ENCODE results near the gene DNAJB5. TPM values are rescaled to one million over a fixed set of nuclear protein-coding genes. Genes with fewer than 3 reads are reported as not detected.
A peak's percentile ranks its signal among the peaks of the same experiment; 100 is the strongest.

DNAJB5 gene
- total RNA-seq, 1 experiment from 2014 or later, result 23.1 TPM

DNA sequence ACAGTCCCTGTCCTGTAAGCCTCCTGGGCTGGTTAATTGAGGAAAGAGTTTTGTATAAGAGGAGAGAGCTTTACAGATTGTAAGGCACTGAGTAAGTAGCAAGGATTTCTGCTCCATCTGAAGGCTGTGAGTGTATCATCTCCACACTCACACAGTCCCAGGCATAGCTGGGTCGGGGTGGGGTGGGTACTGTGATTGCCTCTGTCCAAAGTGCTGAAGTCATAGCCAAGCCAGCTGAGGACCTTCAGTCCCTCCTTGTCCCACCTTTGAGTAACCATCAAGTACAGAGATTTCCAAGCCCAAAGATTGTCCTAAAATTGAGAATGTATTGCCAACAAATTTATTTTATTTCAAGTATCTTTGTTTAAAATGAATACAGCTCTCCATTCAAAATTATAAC lies 5.5 kb upstream of the DNAJB5 start:
- peak; percentile 35 for DNase-seq (ENCODE audit: low read depth)

DNA sequence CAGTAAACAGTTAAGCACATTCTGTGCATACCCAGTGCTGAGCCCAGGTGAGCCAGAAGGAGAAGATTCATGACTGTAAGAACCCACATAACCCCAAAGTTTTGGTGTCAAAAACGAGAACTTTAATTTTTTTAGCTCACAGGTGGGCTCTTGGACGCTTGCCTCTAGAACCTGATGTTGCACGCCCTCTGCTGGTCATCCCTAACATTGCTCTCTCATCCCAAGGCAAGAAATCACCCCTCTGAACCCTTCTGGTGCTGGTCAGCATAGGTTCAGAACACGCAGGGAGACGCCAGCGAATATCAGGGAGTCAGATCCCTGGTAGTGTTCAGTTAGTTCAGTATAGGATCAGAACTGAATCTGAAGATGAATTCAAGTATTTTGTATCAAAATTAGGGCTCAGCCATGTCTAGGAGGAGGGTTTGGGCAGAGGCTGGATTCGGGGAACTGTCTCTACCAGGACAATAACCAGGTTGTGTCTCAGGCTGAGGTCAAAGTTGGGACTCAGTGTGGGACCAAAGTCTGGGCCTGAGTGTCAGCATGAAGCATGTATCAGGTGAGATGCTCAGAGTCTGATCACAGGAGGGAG lies 4.1 kb upstream of the DNAJB5 start:
- peak; percentile 61 for DNase-seq (ENCODE audit: low read depth)

GRCh38 chr9:34986540-34987047 lies 3.0 kb upstream of the DNAJB5 start:
- DNase-seq (ENCODE audit: low read depth), result peak; percentile 56

DNA sequence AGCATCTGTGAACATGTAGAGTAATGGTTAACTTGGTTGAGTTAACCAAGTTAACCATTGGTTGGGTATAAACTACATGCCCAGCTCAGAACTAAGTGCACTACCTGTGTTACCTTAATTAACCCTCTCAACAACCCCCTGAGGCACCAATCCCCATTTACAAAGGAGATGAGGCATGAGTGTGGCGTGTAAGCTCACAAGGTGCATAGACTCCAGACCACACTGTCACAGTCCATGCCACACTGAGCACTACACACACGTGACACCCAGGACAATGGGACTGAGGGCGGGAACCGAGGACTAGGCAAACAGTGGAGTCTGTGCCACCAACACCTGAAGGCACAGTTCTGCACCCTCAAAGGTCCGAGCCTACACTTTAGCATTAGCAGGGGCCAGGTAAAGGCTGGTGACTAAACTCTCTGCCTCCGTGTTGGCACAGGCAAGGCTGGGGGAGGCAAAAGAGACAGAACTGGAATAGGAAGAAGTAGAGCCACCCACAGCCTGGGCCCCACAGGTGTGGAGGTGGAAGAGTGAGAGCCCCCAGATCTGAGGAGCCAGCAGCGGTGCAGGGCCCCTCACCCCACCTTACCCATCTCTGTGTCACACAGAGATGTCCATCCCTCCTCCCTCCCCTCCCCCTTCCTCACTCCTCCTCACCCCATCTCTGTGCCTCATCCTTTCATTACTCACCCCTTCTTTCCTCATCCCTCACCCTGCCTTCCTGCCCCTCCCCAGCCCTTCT lies 2.2 kb upstream of the DNAJB5 start:
- no peak for DNase-seq (ENCODE audit: low read depth)

DNA sequence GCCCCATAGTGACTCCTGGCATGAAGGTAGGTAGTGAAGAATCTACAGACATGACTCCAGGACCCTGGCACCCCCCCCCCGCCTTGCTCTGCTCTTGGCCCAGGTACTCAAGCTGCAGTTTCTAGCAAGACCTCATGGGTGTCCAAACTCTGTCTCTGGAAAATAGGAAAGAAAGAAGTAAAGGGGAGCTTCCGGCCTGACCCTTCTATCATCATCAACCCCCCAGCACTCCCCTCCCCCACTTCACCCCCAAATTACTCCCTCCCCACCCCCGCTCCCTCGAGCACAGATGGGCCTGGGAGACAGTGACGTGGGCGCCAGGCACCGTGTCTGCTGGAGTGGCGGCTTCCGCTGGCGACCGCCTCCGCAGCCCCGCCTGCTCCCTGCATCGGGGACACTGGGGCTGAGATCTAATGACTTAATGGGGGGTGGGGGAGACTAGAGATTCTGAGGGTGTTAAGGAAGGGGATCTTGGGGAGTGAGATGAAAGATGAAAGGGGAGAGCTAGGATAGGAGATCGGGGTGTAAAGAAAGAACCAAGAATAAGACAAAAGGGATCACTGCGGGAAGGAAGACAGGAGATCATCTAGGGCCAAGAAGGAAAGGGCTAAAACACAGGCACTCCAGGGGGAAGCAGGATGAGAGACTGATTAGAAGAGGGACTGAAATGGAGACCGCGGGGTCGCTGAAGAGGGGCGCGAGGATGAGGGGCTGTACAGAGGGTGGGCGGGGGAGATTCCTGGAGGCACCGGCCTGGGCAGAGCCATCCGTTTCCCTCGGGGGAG lies 1.1 kb upstream of the DNAJB5 start:
- no peak for DNase-seq (ENCODE audit: low read depth)

DNA sequence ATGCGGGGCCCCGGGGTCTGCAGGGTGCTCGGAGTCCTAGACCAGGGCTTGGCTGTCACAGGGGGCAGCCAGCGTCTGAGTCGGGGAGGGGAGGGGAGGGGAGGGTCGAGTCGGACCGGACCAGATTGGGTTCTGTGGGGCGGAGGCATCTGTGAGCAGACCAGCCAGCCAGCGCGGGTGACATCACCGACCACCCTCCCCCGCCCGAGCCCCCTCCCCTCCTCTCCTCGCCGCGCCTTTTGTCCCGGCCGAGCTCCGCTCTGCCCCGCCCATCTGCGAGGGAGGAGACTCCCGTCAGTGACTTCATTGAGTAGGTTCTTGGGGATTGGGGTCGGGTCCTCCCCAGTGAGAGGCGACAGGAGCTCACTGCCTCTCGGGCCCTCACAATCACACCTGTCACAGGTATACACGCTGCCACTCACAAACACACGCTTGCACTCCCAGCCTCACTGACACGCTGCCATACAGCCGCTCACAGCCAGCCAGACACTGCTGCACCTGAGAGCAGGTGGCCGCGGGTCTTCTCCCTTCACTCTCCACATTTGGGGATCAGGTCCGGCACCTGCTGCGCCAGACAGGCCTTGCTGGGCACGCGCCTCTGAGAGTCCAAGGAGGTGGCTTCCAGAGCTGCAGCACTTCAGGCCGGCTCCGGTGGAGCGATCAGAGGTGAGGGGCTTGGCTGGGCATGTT lies 546 bp downstream of the DNAJB5 start:
- DNase-seq (ENCODE audit: low read depth), result peak; percentile 53

DNA sequence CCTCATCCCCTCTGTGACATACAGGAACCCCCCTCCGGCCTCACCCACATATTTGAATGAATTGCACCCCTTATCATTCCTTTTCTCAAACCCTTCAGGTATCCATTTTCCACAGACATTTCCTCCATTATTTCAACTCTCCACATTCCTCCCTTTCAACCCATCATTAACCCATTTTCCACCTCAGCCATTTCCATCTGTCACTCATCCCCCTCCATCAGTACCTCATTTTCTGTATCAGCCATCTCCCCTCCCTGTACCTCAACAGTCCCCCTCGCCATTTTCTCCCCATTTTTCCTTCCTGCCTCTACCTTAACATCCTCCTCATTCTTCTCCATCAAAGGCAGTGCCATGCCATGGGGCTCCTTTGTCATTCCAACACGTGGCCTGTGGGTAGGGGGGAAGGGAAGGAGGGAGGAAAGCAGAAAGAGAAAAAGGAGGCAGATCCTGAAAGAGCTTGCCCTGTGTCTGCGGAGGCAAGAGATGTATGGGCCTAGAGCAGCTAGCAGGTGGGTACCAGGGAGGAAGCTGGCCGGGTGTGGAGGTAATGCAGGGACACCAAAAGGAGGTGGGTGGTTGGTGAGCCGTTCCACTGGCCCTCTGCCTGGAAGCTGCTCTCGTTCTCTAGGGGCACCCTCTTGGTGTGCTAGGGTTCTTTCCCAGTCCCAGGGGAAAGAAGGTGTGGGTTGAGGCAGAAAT lies 1.5 kb downstream of the DNAJB5 start:
- no peak for DNase-seq (ENCODE audit: low read depth)

DNA sequence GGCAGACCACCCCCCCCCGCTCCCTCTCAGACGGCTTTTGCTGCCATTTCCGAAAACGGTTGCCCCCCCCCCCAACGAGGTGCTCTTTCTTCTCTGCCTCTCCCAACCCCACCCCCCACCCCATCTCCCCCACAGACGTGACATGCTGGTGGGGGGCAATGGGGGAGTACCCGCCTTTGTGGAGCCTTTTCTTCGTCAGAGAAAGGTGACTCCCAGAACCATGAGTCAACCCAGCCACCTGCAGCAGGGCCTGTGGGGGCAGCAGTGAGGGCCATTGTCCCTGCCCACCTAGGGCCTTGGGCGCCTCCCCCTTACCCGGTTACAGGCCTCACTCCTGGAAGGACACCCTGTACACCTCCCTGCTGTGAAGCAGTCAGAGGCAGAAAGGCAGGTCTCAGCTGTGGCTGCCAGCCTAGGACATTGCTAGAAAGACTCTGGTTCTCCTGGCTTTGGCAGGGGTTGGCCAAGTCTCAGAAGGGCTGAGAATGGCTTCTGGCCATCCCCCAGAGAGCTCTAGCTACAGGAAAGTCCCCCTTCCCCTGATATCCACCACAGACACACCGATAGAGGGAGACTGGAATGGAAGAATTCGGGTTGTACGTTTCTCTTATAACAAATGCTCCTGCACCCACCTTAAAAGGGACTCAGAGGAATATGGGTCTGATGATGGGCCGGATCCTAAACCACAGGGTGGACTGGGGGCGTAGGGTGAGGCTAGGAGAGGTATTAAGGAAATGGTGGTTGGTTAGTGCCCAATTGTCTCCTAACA lies 2.2 kb downstream of the DNAJB5 start:
- DNase-seq (ENCODE audit: low read depth), result peak; percentile 63

- peak; percentile 94 for DNase-seq (ENCODE audit: low read depth)
Observed at GRCh38 chr9:34992376-34992951, 2.9 kb downstream of the DNAJB5 start.

DNA sequence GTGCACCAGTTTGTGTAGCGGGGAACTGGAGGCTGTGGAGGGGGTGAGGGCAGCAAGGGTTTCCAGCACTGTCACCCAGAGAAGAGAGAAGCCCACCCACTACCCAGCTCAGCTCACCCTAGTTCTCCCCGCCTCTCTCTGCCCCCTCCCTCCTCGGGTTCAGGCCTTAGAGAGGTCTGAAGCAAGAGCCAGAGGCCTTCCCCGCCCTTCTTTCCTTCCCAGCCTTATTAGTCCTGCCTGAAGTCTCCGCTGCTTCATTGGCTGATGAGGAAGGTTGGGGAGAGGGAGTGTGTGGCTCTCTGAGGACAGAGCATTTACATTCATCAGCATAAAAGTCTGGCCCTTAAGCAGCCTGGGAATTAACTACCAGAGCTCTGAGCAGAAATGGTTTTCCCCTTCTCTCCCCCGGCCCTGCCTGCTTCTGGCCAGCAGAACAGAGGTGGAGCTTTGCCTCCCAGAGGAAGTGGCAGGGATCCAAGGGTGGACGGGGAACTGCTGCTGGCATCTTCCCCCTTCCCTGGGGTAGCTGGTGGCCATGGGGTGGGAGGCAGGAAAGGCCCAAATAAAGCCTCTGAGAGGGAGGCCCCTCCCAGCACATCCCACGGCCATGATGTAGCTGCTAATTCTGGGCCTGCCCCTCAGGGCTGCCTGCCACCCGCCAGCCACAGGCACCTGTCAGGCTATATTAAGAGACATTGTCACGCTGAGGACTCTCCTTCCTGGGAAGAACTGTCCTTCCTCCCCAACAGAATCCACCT lies 4.1 kb downstream of the DNAJB5 start:
- peak; percentile 35 for DNase-seq (ENCODE audit: low read depth)

GRCh38 chr9:34994260-34994899 lies 4.8 kb downstream of the DNAJB5 start:
- DNase-seq (ENCODE audit: low read depth), result peak; percentile 58

GRCh38 chr9:34994900-34995669 lies 5.5 kb downstream of the DNAJB5 start:
- no peak for DNase-seq (ENCODE audit: low read depth)

- no peak for DNase-seq (ENCODE audit: low read depth)
Observed at GRCh38 chr9:34995670-34996060, 6.1 kb downstream of the DNAJB5 start.

DNA sequence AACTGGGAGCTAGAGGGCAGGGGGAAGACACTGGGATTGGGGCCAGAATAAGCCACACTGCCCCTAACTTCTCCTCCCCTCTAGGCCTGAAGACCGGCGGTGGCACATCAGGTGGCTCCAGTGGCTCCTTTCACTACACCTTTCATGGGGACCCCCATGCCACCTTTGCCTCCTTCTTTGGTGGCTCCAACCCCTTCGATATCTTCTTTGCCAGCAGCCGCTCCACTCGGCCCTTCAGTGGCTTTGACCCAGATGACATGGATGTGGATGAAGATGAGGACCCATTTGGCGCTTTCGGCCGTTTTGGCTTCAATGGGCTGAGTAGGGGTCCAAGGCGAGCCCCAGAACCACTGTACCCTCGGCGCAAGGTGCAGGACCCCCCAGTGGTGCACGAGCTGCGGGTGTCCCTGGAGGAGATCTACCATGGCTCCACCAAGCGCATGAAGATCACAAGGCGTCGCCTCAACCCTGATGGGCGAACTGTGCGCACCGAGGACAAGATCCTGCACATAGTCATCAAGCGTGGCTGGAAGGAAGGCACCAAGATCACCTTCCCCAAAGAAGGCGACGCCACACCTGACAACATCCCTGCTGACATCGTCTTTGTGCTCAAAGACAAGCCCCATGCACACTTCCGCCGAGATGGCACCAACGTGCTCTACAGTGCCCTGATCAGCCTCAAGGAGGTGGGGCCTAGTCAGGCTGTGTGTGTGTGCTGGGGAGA lies 6.8 kb downstream of the DNAJB5 start:
- DNase-seq (ENCODE audit: low read depth), result no peak

GRCh38 chr9:34996905-34997279 lies 7.3 kb downstream of the DNAJB5 start:
- no peak for DNase-seq (ENCODE audit: low read depth)

- no peak for DNase-seq (ENCODE audit: low read depth)
Observed at GRCh38 chr9:34997379-34997781, 7.8 kb downstream of the DNAJB5 start.

DNA sequence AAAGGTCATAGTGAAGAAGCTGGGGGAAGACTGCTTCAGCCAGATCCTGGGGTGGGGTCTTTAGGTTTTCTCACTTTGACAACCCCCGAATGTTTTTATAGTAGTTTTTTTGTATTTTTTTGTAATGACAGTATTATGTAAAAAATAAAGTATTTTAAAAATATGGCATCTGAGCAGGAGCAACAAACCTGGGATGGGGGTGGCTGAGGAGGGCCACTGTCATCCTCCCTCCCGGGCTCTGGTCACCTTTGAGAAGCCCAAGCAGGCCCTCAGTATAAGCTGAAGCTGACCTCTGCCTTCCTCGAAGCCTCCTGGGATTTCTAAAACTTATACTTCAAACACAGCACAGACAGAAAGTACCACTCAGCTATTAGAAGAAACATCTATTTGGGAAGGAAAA lies 8.7 kb downstream of the DNAJB5 start:
- DNase-seq (ENCODE audit: low read depth), result no peak

DNA sequence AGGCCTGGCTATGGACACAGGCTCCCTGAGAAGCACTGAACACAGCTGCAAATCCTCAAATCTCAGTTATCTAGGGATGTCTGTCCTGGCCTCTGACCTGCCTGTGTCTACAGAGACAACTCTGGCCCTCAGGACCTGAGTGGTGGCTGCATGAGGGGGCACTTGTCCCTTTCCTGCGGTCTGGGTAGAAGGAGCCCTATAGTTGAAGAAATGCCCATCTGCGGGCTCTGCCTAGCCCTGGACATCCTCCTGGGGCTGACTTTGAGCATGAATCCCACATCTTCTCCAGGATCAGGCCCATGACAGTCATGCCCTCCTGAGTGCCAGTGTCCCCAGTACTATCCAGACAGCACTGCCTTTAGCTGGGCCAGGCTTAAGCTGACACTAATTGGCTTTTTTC lies 10.0 kb downstream of the DNAJB5 start:
- DNase-seq (ENCODE audit: low read depth), result no peak

Data from M059J (cell line).